HUDEP-2 (cell line): ENCODE measurements around the gene RYK.

Source experiments
- DNase-seq, 76 experiments: peaks; one replicate each; lab custom pipeline; 2025; ENCODE audit not compliant: unreplicated experiment in 76 of 76; lab: John Stamatoyannopoulos, UW

Gene RYK

GRCh38 chr3:134258761-134259347 is 8.2 kb upstream of the RYK start:
- no peak for DNase-seq

- no peak for DNase-seq
These were observed 4.7 kb upstream of the RYK start for GRCh38 chr3:134255404-134255803.

GRCh38 chr3:134253475-134254226 is 3.0 kb upstream of the RYK start:
- DNase-seq = no peak

- DNase-seq = no peak
These were observed 2.1 kb upstream of the RYK start for GRCh38 chr3:134252766-134253165.

- DNase-seq = no peak
These were observed 1.2 kb upstream of the RYK start for GRCh38 chr3:134251731-134252391.

GRCh38 chr3:134249935-134250716 is 533 bp downstream of the RYK start:
- peak in 36 of 76 experiments; percentile 2 to 59 (median 29) for DNase-seq

GRCh38 chr3:134249296-134249841 is 1.3 kb downstream of the RYK start:
- DNase-seq = no peak

- DNase-seq = no peak
These were observed 5.7 kb downstream of the RYK start for GRCh38 chr3:134244921-134245320.

- no peak for DNase-seq
These were observed 7.7 kb downstream of the RYK start for GRCh38 chr3:134242649-134243617.

GRCh38 chr3:134239538-134239937 is 11.1 kb downstream of the RYK start:
- DNase-seq = no peak

GRCh38 chr3:134237454-134238145 is 13.1 kb downstream of the RYK start:
- DNase-seq = no peak

- DNase-seq = peak in 1 of 76 experiments; percentile 2
These were observed 14.0 kb downstream of the RYK start for GRCh38 chr3:134236505-134237170.

GRCh38 chr3:134235577-134236076 is 15.0 kb downstream of the RYK start:
- DNase-seq = no peak

- DNase-seq = peak in 3 of 76 experiments; percentile 11 to 23 (median 13)
These were observed 17.7 kb downstream of the RYK start for GRCh38 chr3:134232951-134233350.

GRCh38 chr3:134232151-134232550 is 18.5 kb downstream of the RYK start:
- peak in 1 of 76 experiments; percentile 13 for DNase-seq

GRCh38 chr3:134231131-134231530 is 19.5 kb downstream of the RYK start:
- DNase-seq = peak in 31 of 76 experiments; percentile 5 to 76 (median 28)

- DNase-seq = no peak
These were observed 21.6 kb downstream of the RYK start for GRCh38 chr3:134229038-134229437.

GRCh38 chr3:134228479-134228878 is 22.2 kb downstream of the RYK start:
- DNase-seq = peak in 7 of 76 experiments; percentile 4 to 42 (median 18)
